Fibroblast of upper back skin (primary cell): ENCODE data around the gene GTPBP6.
"Not testable (repeated sequence)": the region's sequence is repeated elsewhere in the genome, so short reads cannot be mapped to it uniquely, and the experiment has no call there.

Experiments used
- DNase-seq: peaks from one replicate; pipeline ENCODE4 v3.0.0-alpha.2; 2013

The GTPBP6 gene

GRCh38 chrX:314781-315595, 3.6 kb downstream of the GTPBP6 start:
- no peak for DNase-seq

GRCh38 chrX:314049-314448, 4.5 kb downstream of the GTPBP6 start:
- DNase-seq = no peak

GRCh38 chrX:313546-313945, 5.0 kb downstream of the GTPBP6 start:
- no peak for DNase-seq

DNA sequence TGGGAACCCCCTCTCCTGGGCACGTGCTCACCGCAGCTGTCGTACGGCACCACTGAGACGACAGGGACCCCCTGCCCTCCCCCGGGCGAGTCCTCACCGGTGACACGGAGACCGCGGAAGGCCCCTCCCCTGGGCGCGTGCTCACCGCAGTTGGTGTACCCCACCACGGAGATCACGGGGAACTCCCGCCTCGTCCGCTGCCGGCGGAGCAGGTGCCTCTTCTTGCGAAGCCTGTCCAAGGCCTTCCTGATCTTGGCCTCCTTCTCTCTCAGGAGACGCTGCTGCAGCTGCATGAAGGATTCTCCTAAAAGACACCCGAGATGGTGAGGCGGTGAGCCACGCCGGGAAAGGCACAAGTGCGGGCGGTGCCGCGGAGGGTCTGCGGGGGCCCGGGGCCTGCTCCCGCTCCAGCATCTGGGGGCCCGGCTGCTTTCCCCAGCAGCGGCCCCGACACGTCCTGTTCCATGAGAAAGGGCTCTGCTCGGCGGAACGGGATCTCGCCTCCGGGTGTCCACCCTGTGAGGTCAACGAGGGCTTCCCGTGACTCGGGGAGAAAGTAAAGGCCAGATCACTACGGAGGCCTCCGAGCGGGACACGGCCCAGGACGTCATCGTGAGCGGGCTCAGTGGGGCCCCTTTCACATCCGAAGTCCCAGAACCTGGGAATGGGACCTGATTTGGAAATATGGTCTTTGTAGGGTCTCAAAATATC, 5.8 kb downstream of the GTPBP6 start:
- no peak for DNase-seq

DNA sequence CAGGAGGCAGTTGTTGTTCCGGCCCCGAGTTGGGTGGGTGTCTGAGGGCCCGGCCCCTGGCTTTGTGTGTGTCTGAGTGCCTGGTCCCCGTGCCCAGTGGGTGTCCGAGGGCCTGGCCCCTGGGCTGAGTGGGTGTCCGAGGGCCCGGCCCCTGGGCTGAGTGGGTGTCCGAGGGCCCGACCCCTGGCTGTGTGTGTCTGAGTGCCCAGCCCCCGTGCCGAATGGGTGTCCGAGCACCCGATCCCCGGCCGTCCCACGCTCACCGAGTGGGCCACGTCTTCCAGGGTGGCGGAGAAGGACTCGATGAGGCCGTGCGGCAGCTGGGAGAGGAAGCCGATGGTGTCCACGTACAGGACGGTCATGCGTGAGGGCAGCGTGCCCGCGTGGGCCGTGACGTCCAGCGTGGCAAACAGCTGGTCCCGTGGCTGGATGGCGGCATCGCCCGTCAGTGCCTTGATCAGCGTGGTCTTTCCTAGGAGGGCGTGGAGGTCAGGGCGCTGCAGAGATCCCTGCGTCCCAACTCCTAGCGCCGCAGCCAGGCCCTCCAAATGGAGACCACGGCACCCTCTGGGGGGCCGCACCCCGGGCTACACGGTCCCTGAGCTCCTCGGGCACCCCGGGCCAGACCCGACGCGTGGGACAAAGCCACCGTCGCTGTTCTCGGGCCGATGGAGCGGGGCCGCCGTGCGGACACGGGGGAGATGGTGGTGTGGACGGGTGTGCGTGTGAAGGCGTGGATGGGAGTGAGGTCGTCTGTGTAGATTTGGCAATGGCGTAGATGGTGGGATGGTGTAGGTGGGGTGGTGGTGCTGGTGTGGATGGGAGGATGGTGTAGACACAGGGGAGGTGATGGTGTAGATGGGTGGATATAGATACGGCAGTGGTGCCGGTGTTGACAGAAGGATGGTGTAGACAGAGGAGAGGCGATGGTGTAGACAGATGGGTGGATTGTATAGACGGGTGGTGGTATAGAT, 7.2 kb downstream of the GTPBP6 start:
- DNase-seq = no peak

- no peak for DNase-seq
Measured at GRCh38 chrX:310621-311155, 7.9 kb downstream of the GTPBP6 start.

DNA sequence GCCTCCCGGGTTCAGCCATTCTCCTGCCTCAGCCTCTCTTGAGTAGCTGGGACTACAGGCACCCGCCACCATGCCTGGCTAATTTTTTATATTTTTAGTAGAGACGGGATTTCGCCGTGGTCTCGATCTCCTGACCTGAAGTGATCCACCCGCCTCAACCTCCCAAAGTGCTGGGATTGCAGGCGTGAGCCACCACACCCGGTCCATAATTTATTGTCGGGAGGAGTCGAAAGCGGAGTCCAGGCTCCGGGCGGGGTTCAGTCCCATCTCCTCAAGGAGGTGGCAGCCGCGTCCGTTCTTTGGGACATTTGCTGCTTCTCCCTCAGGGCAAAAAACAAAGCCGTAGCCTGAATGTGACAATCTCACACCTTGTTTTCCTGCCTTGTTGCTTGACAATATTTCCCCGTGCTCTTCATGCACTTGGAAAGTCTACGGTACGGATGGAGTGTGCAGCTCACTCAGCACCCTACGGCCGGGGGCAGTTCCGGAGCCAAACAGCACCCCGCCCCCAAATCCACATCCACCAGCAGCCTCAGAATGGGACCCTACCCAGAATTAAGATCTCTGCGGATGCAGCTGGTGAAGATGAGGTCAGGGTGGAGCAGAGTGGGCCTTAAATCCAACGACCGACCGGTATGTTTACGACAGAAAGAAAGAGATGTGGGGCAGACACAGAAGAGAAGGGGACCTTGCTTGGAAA, 9.6 kb downstream of the GTPBP6 start:
- DNase-seq = no peak

DNA sequence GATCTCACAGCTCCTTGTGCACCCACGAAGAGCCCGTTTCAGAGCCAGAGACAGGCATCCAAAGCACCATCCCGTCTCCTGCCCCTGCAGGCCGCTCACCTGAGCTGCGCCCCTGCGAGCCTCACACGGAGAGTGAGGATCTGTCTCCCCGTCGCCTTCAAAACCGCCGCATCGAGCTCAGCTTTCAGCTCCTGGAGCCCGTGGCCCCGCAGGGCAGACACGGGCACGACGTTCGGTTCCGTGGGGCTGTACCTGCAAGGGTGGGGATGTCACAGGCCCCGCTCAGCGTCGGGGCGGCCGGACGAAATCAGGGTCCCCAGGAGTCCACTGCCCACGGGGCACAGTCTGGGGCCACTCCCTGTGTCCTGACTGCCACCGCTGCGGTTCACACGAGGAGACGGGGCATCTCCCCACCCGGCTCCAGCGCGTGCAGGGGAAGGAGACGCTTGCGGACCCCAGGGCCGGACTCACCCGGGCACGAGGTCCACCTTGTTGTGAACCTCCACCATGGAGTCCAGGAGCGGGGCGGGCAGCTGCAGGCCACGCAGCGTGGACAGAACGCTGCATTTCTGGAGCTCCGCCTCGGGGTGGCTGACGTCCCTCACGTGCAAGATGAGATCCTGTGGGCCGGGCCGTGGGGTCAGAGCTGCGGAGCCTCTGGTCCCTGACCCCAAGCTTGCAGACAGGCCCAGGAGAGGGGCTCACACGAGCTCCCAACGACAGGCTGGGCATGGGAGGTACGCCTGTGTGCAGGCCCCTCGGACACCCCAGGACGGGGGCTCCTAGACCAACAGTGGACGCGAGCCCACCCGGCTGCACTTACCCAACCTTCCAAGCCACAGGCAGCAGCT, 11.1 kb downstream of the GTPBP6 start:
- DNase-seq = no peak

GRCh38 chrX:306614-307251, 11.9 kb downstream of the GTPBP6 start:
- not testable (repeated sequence) for DNase-seq

- not testable (repeated sequence) for DNase-seq
Measured at GRCh38 chrX:305781-306613, 12.6 kb downstream of the GTPBP6 start.

DNA sequence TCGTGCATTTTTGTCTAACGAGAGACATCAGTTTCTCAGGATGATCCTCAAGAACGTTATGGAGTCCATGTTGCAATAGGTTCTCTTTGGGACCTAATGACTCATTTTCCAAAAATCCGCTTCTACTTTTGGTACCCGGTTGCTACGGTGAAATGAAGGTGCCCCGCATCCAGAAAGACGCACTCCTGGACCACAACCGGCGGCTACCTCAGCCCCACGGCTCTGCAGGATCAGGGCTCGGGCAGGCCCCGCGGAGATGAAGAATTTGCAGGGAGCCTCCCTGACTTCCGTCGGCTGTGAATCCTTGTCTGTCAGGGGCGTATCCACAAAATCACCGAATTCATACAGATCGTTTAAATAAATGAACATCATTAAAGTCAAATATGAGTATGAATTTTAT, 15.6 kb downstream of the GTPBP6 start:
- DNase-seq = no peak

GRCh38 chrX:300334-300733, 18.3 kb downstream of the GTPBP6 start:
- DNase-seq = no peak

GRCh38 chrX:298993-299392, 19.6 kb downstream of the GTPBP6 start:
- DNase-seq = no peak

GRCh38 chrX:295136-295535, 23.5 kb downstream of the GTPBP6 start:
- no peak for DNase-seq

- no peak for DNase-seq
Measured at GRCh38 chrX:292900-293897, 25.4 kb downstream of the GTPBP6 start.

GRCh38 chrX:291411-291901, 27.1 kb downstream of the GTPBP6 start:
- no peak for DNase-seq

DNA sequence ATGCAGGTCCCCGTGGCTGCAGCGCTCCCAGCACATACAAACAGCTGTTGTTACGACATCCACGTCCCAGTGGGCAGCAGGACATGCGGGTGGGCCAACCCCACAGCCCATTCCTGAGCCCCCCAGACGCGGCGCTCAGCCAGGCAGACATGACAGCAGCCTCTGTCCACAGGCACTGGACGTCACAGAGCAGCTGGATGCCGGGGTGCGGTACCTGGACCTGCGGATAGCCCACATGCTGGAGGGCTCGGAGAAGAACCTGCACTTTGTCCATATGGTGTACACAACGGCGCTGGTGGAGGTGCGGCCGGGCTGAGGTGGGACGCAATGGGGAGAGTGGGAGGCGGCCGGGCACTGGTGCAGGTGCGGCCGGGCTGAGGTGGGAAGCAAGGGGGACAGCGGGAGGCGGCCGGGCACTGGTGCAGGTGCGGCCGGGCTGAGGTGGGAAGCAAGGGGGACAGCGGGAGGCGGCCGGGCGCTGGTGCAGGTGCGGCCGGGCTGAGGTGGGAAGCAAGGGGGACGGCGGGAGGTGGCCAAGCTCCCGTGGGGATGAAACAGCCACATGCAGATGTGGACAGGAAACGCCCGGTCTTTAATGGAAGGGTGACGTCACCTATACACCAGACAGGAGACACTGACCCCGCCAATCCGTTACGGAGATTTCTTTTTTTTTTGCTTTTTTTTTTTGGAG, 28.0 kb downstream of the GTPBP6 start:
- DNase-seq = no peak

GRCh38 chrX:288561-288991, 30.0 kb downstream of the GTPBP6 start:
- DNase-seq = no peak
